Suppressor macrophage (primary cell): ENCODE data around the gene RTN4.
A peak's percentile ranks its signal among the peaks of the same experiment; 100 is the strongest.

Experiments used
- DNase-seq, 4 experiments: peaks; one replicate each; pipeline ENCODE4 v3.0.0-alpha.2; 2020 to 2022

The RTN4 gene

DNA sequence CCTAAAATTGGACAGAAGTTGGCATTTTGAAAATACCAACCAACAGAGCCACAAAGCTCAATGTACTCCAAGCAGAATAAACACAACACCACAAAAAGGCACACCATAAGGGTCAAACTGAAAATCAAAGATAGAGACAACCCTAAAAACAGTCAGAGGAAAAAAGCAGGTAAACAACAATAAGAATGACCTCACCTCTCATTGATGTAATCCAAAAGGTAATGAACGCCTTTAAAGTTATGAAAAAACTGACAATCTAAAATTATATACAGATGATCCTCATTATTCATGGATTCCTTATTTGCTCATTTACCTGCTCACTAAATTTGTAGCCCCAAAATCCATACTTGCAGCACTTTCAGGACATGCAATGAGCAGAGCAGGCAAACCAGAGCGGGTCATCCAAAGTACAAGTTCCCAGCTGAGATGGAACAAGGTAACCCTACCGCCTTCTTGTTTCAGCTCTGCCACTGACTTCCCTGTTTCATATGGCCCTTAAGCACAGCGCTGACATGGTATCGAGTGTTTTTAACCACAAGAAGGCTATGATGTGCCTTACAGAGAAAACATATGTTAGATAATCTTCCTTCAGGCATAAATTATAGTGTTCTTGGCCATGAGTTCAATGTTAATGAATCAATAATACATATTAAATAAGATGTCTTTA is 17.0 kb downstream of the RTN4 start:
- peak; percentile 61 to 83 (median 70) for DNase-seq

GRCh38 chr2:55031505-55031904 is 18.7 kb downstream of the RTN4 start:
- DNase-seq, result no peak

- DNase-seq, result no peak
Observed at GRCh38 chr2:55030766-55031165, 19.5 kb downstream of the RTN4 start.

DNA sequence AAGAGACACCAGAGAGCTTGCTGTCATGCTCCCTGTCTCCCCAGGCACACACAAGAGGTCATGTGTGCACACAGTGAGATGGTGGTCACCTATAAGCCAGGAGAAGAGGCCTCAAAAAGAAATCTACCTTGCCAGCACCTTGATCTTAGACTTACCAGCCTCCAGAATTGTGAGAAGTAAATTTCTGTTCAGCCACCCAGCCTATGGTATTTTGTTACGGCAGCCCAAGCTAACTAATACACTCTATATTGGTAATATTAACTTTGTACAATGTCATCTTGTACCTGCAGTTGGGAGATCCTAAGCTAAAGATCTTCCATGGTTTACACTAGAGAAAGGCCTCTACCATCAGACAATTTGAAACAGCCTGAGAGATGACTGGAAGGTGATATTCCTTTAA is 21.2 kb downstream of the RTN4 start:
- DNase-seq, result no peak

GRCh38 chr2:55027226-55027625 is 23.0 kb downstream of the RTN4 start:
- no peak for DNase-seq

DNA sequence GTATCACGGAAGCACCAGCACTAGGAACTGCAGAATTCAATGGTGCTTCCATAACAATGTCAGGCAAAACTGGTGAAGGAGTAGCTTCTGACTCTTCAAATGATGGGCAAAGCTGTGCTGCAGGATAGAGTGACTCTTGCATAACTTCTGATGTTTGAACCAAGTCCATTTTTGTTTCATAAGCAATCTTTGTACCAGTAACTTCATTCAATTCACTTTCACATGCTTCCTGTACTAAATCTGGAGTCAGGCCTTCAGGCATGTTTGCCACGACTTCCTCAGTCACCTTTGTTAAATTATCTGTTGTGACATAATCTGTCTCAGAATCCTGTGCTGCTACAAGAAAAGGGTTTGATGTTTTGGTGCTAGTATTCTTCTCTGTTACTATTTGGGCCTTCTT is 24.0 kb downstream of the RTN4 start:
- peak in 3 of 4 experiments; percentile 9 to 47 (median 47) for DNase-seq

- DNase-seq, result no peak
Observed at GRCh38 chr2:55025627-55026026, 24.6 kb downstream of the RTN4 start.

DNA sequence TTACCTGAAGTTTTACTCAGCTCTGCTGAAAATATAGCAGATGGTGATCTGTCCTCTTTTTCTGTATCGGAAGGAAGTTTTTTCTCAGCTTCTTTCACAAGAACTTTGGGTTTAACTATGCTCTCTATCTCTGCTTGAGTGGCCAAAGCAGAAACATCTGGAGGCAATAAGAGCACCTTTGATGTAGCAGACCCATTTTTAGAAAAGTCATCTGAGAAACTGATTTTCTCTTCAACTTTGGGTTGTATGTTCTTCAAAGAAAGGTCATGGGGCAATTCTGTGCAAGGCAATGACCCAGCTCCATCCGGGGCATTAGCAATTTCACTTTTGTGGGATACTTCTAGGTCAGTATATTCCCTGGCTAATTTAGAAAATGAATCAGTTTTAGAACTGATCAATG is 25.2 kb downstream of the RTN4 start:
- DNase-seq, result no peak

GRCh38 chr2:55022476-55022875 is 27.8 kb downstream of the RTN4 start:
- DNase-seq, result peak in 2 of 4 experiments; percentile 12 to 41

DNA sequence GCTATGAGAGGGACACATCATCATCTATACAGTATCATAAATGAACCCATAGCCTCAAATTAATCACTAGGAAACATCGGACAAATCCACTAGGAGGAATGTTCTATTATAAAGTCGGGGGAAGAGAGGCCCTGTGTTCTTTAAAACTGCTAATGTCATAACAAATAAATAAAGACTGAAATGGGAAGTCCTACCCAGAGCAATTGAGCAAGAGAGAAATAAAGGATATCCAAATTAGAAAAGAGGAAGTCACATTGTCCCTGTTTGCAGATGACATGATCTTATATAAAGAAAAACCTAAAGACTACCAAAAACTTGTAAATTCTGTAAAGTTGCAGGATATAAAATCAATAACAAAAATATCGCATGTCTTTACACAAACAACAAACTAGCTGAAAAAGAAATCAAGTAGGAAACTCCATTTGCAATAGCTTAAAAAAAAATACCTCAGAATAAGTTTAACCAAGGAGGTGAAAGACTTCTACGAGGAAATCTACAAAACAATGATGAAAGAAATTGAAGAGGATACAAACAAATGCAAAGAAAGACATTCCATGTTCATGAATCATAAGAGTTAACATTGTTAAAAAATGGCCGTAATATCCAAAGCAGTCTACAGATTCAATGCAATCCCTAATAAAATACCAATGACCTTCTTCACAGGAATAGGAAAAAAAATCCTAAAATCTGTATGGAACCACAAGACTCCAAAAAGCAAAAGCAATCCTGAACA is 30.6 kb downstream of the RTN4 start:
- peak; percentile 15 to 88 (median 63) for DNase-seq

DNA sequence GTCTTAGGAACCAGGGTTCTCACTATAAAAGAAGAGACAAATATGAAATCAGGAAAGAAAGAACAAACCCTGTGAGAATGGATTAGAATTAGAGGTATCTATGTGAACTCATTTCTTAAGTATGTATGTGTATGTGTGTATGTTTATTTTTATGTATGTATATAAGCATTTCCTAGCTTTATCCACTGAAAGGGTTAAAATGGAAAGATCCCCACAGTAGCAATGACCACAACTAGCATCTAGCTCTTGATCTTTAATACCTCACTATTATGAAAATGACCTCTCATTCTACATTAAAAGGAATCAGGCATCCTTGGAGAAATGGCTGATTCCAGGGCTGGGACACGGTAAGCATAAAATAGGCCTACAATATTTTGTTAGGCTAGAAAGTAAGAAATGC is 31.6 kb downstream of the RTN4 start:
- DNase-seq, result no peak

DNA sequence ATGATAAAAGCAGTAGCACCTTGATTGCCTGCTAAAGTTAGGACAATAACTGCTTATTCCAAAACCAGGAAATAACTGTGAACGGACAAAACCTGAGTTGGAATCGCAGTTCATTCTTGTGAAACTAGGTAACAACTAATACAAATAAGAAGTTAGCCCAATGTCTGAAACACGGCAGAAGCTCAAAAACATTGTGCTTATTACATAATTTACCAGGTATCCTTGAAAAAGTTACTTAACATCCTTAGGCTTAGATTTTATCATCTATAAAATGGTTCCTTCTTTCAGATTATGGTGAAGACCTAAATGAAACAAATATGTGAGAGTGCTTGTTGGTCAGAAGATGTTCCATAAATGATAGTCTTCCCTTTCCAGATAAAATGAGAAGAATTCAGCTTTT is 32.4 kb downstream of the RTN4 start:
- no peak for DNase-seq

GRCh38 chr2:55017428-55017827 is 32.8 kb downstream of the RTN4 start:
- no peak for DNase-seq

DNA sequence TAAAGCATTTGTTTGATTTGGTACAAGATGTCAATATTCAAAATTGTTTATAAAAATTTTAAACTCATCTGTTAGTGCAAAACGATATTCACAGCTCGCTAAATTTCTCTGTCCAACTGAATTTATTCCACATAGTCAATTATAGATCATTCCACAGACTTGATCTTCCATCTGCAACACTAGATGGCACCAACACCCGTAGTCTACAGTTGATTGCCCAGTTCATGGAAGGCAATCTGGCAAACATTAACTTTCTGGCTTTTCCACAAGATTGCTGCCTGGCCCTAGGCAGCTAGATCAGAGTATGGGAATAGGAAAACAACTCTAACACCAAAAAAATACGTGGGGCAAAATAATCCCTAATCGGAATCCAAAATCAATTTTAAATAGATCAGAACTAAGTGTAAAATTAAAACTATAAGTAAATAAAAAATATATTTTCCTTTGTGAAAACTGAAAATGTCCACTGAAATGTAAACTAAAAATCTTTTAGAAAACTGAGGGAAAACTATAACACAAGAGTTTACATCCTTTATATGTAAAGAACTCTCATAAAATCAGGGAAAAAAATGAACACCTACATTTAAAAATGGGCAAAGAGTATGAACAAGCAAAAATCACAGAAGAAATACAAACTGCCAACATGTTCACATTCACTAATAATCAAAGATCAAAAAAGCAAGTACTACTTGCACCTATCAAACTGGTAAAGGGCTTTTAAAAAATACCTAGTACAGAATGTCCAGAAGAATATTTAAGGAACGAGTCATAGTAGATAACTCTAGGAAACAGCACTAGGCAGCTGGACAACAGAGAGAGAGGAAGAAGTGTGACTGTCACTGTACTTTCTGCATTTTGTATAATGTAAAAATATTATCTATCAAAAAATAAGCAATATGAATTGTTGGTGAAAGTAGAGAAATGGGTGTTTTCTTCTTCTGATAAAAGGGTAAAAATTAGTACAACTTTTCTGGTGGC is 35.0 kb downstream of the RTN4 start:
- DNase-seq, result peak; percentile 50 to 69 (median 60)

DNA sequence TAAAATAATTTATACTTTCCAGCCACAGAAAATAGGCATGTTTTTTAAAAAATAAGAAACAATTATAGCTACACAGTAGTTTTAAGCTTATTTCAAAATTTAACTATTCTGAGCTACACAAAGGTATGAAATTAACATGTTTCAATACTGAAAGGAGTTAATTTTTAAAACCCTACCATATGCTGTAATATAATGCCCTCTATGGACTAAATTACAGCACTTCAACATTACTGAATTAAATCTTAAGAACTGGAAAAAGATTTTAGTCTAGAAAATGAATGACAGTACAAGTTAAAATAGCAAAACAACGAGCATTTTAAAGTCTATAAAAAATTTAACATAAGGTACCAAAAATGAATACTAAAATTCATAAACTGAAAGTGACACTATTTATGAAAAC is 36.3 kb downstream of the RTN4 start:
- no peak for DNase-seq

DNA sequence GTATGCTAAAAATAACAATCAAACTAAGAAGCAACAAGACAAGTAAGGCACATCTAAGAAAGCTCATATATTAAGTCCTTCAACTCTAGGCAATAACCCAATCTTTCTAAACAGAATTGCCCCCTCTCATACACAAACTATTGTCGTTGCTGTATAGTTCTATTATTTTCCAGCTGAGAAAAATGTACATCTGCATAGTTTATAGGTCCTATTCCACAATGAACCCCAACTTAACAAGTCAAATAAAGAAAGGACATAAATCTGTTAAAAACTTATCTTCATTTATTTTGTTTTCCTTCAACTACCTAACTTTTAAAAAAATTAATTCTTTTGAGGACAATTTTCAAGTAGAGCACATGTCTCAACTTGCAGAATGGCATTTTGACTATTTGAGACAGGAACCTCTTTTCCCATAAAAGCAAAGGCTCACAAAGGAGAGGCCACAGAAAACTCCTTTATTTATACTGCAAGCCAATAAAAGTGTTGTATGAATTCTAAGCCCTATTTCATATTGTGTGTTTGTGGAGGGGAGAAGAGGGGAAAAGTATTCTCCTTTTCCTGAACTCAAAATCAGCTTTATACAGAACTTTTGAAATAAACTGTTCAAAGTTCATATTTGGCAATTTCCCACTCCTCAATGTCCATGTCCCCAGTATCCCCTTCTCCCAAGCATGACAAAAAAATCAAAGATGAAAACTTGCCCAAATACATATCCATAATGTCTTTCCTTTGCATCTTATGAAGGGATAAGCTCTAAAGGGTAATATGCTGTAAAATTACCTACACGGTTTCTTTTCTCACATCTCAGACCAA is 37.4 kb downstream of the RTN4 start:
- no peak for DNase-seq

- no peak for DNase-seq
Observed at GRCh38 chr2:55011831-55012671, 38.2 kb downstream of the RTN4 start.

DNA sequence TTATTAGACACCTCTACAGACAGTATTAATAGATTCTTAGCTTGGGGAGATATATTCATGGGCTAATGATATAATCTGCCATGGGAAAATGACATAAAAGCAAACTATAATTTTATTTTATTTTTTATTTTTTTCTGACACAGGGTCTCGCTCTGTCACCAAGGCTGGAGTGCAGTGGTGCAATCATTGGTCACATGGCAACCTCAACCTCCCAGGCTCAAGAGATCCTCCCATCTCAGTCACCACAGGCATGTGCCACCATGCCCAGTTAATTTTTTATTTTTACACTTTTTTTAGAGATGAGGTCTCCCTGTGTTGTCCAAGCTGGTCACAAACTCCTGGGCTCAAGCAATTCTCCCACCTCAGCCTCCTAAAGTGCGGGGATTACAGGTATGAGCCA is 39.3 kb downstream of the RTN4 start:
- DNase-seq, result peak; percentile 38 to 64 (median 62)

DNA sequence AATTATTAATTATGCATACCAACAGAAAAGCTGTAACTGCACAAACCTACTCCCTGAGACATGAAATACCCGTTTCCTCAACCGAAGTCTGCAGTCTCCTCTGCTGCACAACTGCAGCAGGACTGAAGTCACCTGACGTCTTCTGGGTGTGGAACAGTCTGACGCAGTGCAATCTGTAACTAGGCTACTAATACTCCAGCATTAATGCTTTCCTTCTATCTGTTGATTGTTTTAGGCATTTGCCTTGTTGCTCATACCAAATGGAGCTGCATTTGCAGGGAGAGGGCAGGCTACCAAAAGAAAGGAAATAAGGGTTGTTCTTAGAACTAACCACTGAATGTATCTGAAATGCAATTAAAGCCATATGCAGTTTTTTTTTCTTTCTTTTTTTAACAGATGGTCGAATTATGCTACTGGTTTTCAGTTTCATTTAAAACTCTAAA is 40.1 kb downstream of the RTN4 start:
- peak; percentile 75 to 86 (median 80) for DNase-seq

DNA sequence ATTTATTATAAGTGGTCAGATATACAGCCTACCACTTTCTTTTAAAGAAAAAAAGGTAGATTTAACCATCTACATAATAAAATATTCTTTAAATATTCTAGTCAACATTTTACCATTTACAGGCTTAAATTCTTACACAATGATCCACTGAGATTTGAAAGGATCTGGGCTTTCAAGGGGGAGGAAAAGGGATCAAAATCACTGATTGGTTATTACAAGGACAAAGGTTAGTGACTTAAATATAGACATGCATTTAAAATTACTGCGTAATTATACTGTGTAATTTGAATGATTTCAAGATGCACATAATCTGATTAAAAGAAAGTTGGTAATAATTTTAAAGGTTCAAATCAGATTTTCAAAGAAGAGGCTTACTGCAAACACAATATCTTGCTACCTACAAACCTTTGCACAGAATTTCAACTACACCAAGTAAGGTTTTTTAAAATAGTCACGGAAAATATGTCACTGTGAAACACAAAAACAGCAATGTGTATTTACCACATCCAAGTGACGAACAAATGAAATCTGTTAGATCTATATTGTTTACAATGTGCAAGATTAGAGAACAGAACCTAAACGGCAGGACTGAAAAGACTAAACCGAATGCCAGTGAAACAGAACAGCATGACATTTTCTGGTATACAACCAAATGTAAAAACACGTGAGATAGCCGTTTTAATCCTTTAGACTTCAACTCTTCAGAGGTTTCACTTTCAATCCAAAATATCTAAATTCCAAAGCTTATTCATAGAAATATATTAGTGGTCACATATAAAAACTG is 40.8 kb downstream of the RTN4 start:
- peak in 2 of 4 experiments; percentile 12 to 23 for DNase-seq
